ENCODE results near the gene SNX14. TPM values are rescaled to one million over a fixed set of nuclear protein-coding genes. Genes with fewer than 3 reads are reported as not detected.
"Not testable (repeated sequence)": the region's sequence is repeated elsewhere in the genome, so short reads cannot be mapped to it uniquely, and the experiment has no call there.

SNX14 gene
- total and polyA plus RNA-seq, 2 of the 13 experiments (the other 11 are each of a cell fraction or from before 2014, with no cell fraction given): 83.5 to 112 TPM

DNA sequence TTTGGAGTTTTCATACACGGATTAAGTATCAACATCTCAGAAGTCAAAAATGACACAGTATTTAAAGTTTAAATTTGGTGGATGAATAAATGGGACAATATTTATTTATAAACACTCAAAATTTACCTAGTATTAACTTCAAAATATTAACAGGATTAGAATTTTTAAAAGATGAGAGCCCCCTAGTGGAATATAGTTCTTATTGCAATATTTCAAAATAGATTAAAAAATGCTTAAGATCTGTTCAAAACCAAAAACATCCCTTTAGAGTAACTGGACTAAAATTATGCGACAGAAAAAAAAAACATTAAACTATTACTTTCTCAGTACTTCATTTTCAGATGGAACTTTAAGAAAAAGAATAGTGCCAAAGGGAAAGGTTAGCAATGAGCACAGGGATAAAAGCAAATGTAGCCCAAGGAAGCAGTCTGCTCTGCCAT is 56.6 kb downstream of the SNX14 start:
- Histone ChIP-seq H3K4me2 (ENCODE audit: low read depth, low read length) (no peak overlapping the region), H4K20me1 (ENCODE audit: insufficient read depth, low read length) (no peaks in the 10 kb centered on the region), H2AFZ (ENCODE audit: low read length) (no peak overlapping the region), H3K27me3 (ENCODE audit: control insufficient read depth in 1 of 2, insufficient read depth in 2 of 2, low read length in 2 of 2) (no peaks in the 10 kb centered on the region), H3K9ac (ENCODE audit: insufficient read depth, low read depth, low read length) (no peak overlapping the region), H3K9me3 (ENCODE audit: low read length) (no peaks in the 10 kb centered on the region), H3K27ac (ENCODE audit: extremely low read length, insufficient read depth, low read length) (no peak overlapping the region), H3K4me1 (ENCODE audit: insufficient read depth, low read length) (no peaks in the 10 kb centered on the region), H3K4me3 (replicated peaks in 1 of 3; ENCODE audit: insufficient read depth in 1 of 3, low read depth in 2 of 3, low read length in 3 of 3) (no peak overlapping the region), H3K36me3 (replicated peaks in 1 of 2; ENCODE audit: control insufficient read depth in 1 of 2, insufficient read depth in 2 of 2, low read length in 2 of 2) (peaks cover 0 to 19% of the 10 kb centered on the region in 2 experiments; a peak in 3 of 5 replicates), H3K79me2 (ENCODE audit: insufficient read depth, low read length) (no peaks in the 10 kb centered on the region)
- intact Hi-C loops (cut with micrococcal nuclease; ENCODE audit: unreplicated experiment): loop anchor here (1.0 kb wide), 1 partner anchor 182 kb away; no protein-coding TSS in a partner anchor
- in situ Hi-C loops (cut with HindIII; ENCODE audit: extremely low pct_ligation_motif_present, low pct_unique_long_range_greater_than_20kb): no loop called here
- WGBS (ENCODE audit: low lambda C conversion rate): 63% methylated on average over 2 of the region's 2 CpGs
- ChIA-PET POLR2A (interaction anchor here (0.8 kb wide), 1 partner anchor 141 kb away, joined by 3 read pairs; no protein-coding TSS in a partner anchor), CTCF (ENCODE audit: low intra/inter-chr PET ratio, low total read pairs) (interaction anchor here (2.4 kb wide), 1 partner anchor 182 kb away, joined by 21 read pairs; no protein-coding TSS in a partner anchor)
- no peak for ATAC-seq
- BruUV-seq (replicated peaks): no TSS peak
- TF ChIP-seq STAG1 (CRISPR knock-in tag; IDR thresholded peaks at IDR 0.05) (peak; percentile 30), SAP130 (CRISPR knock-in tag; IDR thresholded peaks at IDR 0.05; ENCODE audit: low read depth) (no peak), ZNF580 (CRISPR knock-in tag; IDR thresholded peaks at IDR 0.05; ENCODE audit: borderline replicate concordance, low read depth) (no peak), ARNT2 (CRISPR knock-in tag; IDR thresholded peaks at IDR 0.05; ENCODE audit: low read depth) (no peak), ARID3A (IDR thresholded peaks at IDR 0.05; ENCODE audit: low read depth, low read length) (0 out of 2 replicates have a peak, but pooled peaks have one; percentile 17)
- no peak for DNase-seq (ENCODE audit: low spot score)
- peak; percentile 26 for FAIRE-seq

GRCh38 chr6:85524281-85524680 is 69.4 kb downstream of the SNX14 start:
- intact Hi-C loops (cut with micrococcal nuclease; ENCODE audit: unreplicated experiment); H3K27ac ChIP-seq (ENCODE audit: extremely low read length, insufficient read depth, low read length); ATAC-seq; POLR2A ChIA-PET; CTCF ChIA-PET (ENCODE audit: low intra/inter-chr PET ratio, low total read pairs); H4K20me1 ChIP-seq (ENCODE audit: insufficient read depth, low read length); H3K4me2 ChIP-seq (ENCODE audit: low read depth, low read length); H3K9ac ChIP-seq (ENCODE audit: insufficient read depth, low read depth, low read length); BruUV-seq (replicated peaks); in situ Hi-C loops (cut with HindIII; ENCODE audit: extremely low pct_ligation_motif_present, low pct_unique_long_range_greater_than_20kb); FAIRE-seq; H3K79me2 ChIP-seq (ENCODE audit: insufficient read depth, low read length); H3K27me3 ChIP-seq (ENCODE audit: control insufficient read depth in 1 of 2, insufficient read depth in 2 of 2, low read length in 2 of 2); H3K4me3 ChIP-seq (replicated peaks in 1 of 3; ENCODE audit: insufficient read depth in 1 of 3, low read depth in 2 of 3, low read length in 3 of 3); DNase-seq (ENCODE audit: low spot score); H3K9me3 ChIP-seq (ENCODE audit: low read length); H2AFZ ChIP-seq (ENCODE audit: low read length): not testable (repeated sequence)
- H3K4me1 ChIP-seq (ENCODE audit: insufficient read depth, low read length): peaks cover 16% of the 10 kb centered on the region
- WGBS (ENCODE audit: low lambda C conversion rate): 86% methylated on average over 2 of the region's 2 CpGs
- H3K36me3 ChIP-seq (replicated peaks in 1 of 2; ENCODE audit: control insufficient read depth in 1 of 2, insufficient read depth in 2 of 2, low read length in 2 of 2): peaks cover 0 to 23% of the 10 kb centered on the region in 2 experiments; a peak in 3 of 5 replicates

All from HepG2 (cell line).